HG02759 (cell line): ENCODE data around the gene ST6GALNAC4.
"Not testable (repeated sequence)": the region's sequence is repeated elsewhere in the genome, so short reads cannot be mapped to it uniquely, and the experiment has no call there.

Experiments used
- ATAC-seq: cut with Tn5 transposase; IDR thresholded peaks from one replicate; pipeline ENCODE4 v1.9.1; 2021; ENCODE audit warnings: mild to moderate bottlenecking, moderate library complexity; ENCODE audit not compliant: unreplicated experiment

ST6GALNAC4 gene

GRCh38 chr9:127874301-127875221 lies 42.3 kb downstream of the ST6GALNAC4 start:
- no peak for ATAC-seq

- no peak for ATAC-seq
Measured at GRCh38 chr9:127873886-127874285, 43.0 kb downstream of the ST6GALNAC4 start.

GRCh38 chr9:127873223-127873691 lies 43.6 kb downstream of the ST6GALNAC4 start:
- ATAC-seq: no peak

- no peak for ATAC-seq
Measured at GRCh38 chr9:127872369-127873222, 44.2 kb downstream of the ST6GALNAC4 start.

GRCh38 chr9:127871531-127871930 lies 45.3 kb downstream of the ST6GALNAC4 start:
- no peak for ATAC-seq

GRCh38 chr9:127870887-127871286 lies 46.0 kb downstream of the ST6GALNAC4 start:
- ATAC-seq: no peak

- not testable (repeated sequence) for ATAC-seq
Measured at GRCh38 chr9:127870153-127870491, 46.7 kb downstream of the ST6GALNAC4 start.

- no peak for ATAC-seq
Measured at GRCh38 chr9:127869310-127870152, 47.3 kb downstream of the ST6GALNAC4 start.

- ATAC-seq: no peak
Measured at GRCh38 chr9:127868278-127868902, 48.5 kb downstream of the ST6GALNAC4 start.

GRCh38 chr9:127867356-127868277 lies 49.2 kb downstream of the ST6GALNAC4 start:
- ATAC-seq: no peak

- no peak for ATAC-seq
Measured at GRCh38 chr9:127866535-127866934, 50.3 kb downstream of the ST6GALNAC4 start.

- no peak for ATAC-seq
Measured at GRCh38 chr9:127865645-127866464, 51.0 kb downstream of the ST6GALNAC4 start.

- ATAC-seq: no peak
Measured at GRCh38 chr9:127863191-127863621, 53.6 kb downstream of the ST6GALNAC4 start.

GRCh38 chr9:127862075-127863011 lies 54.5 kb downstream of the ST6GALNAC4 start:
- no peak for ATAC-seq

- ATAC-seq: no peak
Measured at GRCh38 chr9:127860779-127861178, 56.1 kb downstream of the ST6GALNAC4 start.

GRCh38 chr9:127860260-127860659 lies 56.6 kb downstream of the ST6GALNAC4 start:
- no peak for ATAC-seq

GRCh38 chr9:127858041-127858512 lies 58.8 kb downstream of the ST6GALNAC4 start:
- no peak for ATAC-seq
